SHP77 treated with DMSO at 0.1 percent for 48 hours (cell line): ENCODE measurements around the gene ADAMTS12.

ENCODE experiments used
- DNase-seq: peaks from one replicate; lab custom pipeline; 2025; lab: John Stamatoyannopoulos, UW

Gene ADAMTS12

GRCh38 chr5:33657176-33657575 is 234.6 kb downstream of the ADAMTS12 start:
- DNase-seq = no peak

GRCh38 chr5:33650911-33651310 is 240.9 kb downstream of the ADAMTS12 start:
- DNase-seq = no peak

- DNase-seq = no peak
Observed at GRCh38 chr5:33649549-33650482, 242.0 kb downstream of the ADAMTS12 start.

GRCh38 chr5:33641744-33642505 is 249.9 kb downstream of the ADAMTS12 start:
- DNase-seq = no peak

GRCh38 chr5:33639474-33639873 is 252.3 kb downstream of the ADAMTS12 start:
- DNase-seq = no peak

GRCh38 chr5:33637011-33637410 is 254.8 kb downstream of the ADAMTS12 start:
- DNase-seq = no peak

- DNase-seq = no peak
Observed at GRCh38 chr5:33635582-33635981, 256.2 kb downstream of the ADAMTS12 start.

GRCh38 chr5:33633699-33634098 is 258.1 kb downstream of the ADAMTS12 start:
- no peak for DNase-seq

- DNase-seq = no peak
Observed at GRCh38 chr5:33631786-33632185, 260.0 kb downstream of the ADAMTS12 start.

- DNase-seq = no peak
Observed at GRCh38 chr5:33631139-33631538, 260.7 kb downstream of the ADAMTS12 start.

- no peak for DNase-seq
Observed at GRCh38 chr5:33629999-33630398, 261.8 kb downstream of the ADAMTS12 start.

- no peak for DNase-seq
Observed at GRCh38 chr5:33628796-33629195, 263.0 kb downstream of the ADAMTS12 start.

GRCh38 chr5:33621514-33621913 is 270.3 kb downstream of the ADAMTS12 start:
- DNase-seq = no peak

- no peak for DNase-seq
Observed at GRCh38 chr5:33614039-33614438, 277.8 kb downstream of the ADAMTS12 start.

GRCh38 chr5:33612386-33612785 is 279.4 kb downstream of the ADAMTS12 start:
- no peak for DNase-seq

- DNase-seq = no peak
Observed at GRCh38 chr5:33611877-33612276, 279.9 kb downstream of the ADAMTS12 start.

- DNase-seq = no peak
Observed at GRCh38 chr5:33608344-33609041, 283.3 kb downstream of the ADAMTS12 start.

GRCh38 chr5:33604503-33604902 is 287.3 kb downstream of the ADAMTS12 start:
- no peak for DNase-seq

GRCh38 chr5:33601881-33602280 is 289.9 kb downstream of the ADAMTS12 start:
- DNase-seq = no peak

- DNase-seq = no peak
Observed at GRCh38 chr5:33595303-33595702, 296.5 kb downstream of the ADAMTS12 start.

- no peak for DNase-seq
Observed at GRCh38 chr5:33594006-33594405, 297.8 kb downstream of the ADAMTS12 start.

GRCh38 chr5:33592245-33592644 is 299.5 kb downstream of the ADAMTS12 start:
- DNase-seq = no peak
